GM12864 (cell line): ENCODE results near the gene CFAP54.
A peak's percentile ranks its signal among the peaks of the same experiment; 100 is the strongest.
"Not testable (repeated sequence)": the region's sequence is repeated elsewhere in the genome, so short reads cannot be mapped to it uniquely, and the experiment has no call there.

Source experiments
- DNase-seq: peaks from one replicate; pipeline ENCODE4 v3.0.0-alpha.2; 2011; ENCODE audit warnings: low read depth
- H3K4me3 ChIP-seq: 2 replicates; pipeline ENCODE4 v1.5.1; 2011; ENCODE audit warnings: mild to moderate bottlenecking, low read depth, low read length, control low read depth
- CTCF ChIP-seq: IDR thresholded peaks from 2 replicates; pipeline ENCODE4 v1.5.1; 2011; ENCODE audit warnings: low read depth, mild to moderate bottlenecking, moderate library complexity, low read length, control low read depth, inconsistent platforms; ENCODE audit errors: missing control alignments

CFAP54 gene

GRCh38 chr12:96652870-96653269, 163.5 kb downstream of the CFAP54 start:
- DNase-seq = no peak
- no peak for TF ChIP-seq CTCF
- no peak overlapping the region for H3K4me3 ChIP-seq

- no peak for TF ChIP-seq CTCF
- DNase-seq = no peak
- H3K4me3 ChIP-seq = no peak overlapping the region
Measured at GRCh38 chr12:96658075-96658474, 168.7 kb downstream of the CFAP54 start.

GRCh38 chr12:96669786-96670185, 180.4 kb downstream of the CFAP54 start:
- TF ChIP-seq CTCF = no peak
- H3K4me3 ChIP-seq = no peak overlapping the region
- no peak for DNase-seq

- TF ChIP-seq CTCF = no peak
- no peak for DNase-seq
- H3K4me3 ChIP-seq = no peak overlapping the region
Measured at GRCh38 chr12:96670334-96670899, 181.0 kb downstream of the CFAP54 start.

- H3K4me3 ChIP-seq, DNase-seq: not testable (repeated sequence)
Measured at GRCh38 chr12:96675519-96675918, 186.1 kb downstream of the CFAP54 start.

GRCh38 chr12:96677363-96677762, 188.0 kb downstream of the CFAP54 start:
- DNase-seq = no peak
- no peak overlapping the region for H3K4me3 ChIP-seq
- no peak for TF ChIP-seq CTCF

GRCh38 chr12:96687719-96688118, 198.3 kb downstream of the CFAP54 start:
- no peak overlapping the region for H3K4me3 ChIP-seq
- no peak for TF ChIP-seq CTCF
- DNase-seq = no peak

- peak; percentile 22 for TF ChIP-seq CTCF
- no peak overlapping the region for H3K4me3 ChIP-seq
- no peak for DNase-seq
Measured at GRCh38 chr12:96698521-96698920, 209.1 kb downstream of the CFAP54 start.
